B cell (primary cell): ENCODE measurements around the gene SDHAF4. TPM values are rescaled to one million over a fixed set of nuclear protein-coding genes. Genes with fewer than 3 reads are reported as not detected.

Experiments
- ATAC-seq: fragments of 200-7000 bp; cut with Tn5 transposase; one replicate; pipeline ENCODE4 v1.10.0; 2021; ENCODE audit warnings: low read depth, mild to moderate bottlenecking, moderate number of reproducible peaks, moderate library complexity
- CTCF ChIA-PET: fragments of 350-600 bp; sonication (Branson Sonifier 250); formaldehyde crosslinking; loops from one replicate; lab custom pipeline; 2021; ENCODE audit warnings: antibody characterized with exemption, inconsistent platforms; lab: Charles Lee
- POLR2A ChIA-PET: fragments of 350-600 bp; sonication (Branson Sonifier 250); formaldehyde crosslinking; loops from one replicate; lab custom pipeline; 2021; ENCODE audit warnings: antibody characterized with exemption; lab: Charles Lee
- DNase-seq: peaks from one replicate; pipeline ENCODE4 v3.0.0; 2013
- H2AFZ ChIP-seq: 2 replicates; pipeline ENCODE4 v1.6.1; 2012; ENCODE audit warnings: mild to moderate bottlenecking, low read depth, low read length; ENCODE audit not compliant: insufficient read depth, poor library complexity, severe bottlenecking
- H3K27ac ChIP-seq, 2 donors: 1 replicate in 1 of 2; 2 replicates in 1 of 2; pipeline ENCODE4 v1.5.1; 2012 to 2013; ENCODE audit warnings: low read length in 2 of 2, mild to moderate bottlenecking in 2 of 2, moderate library complexity in 1 of 2
- H3K27me3 ChIP-seq, 4 experiments: fragments of 200-600 bp in 1 of 4; sonication (generic) in 1 of 4; replicated peaks in 1 of 4; 1 replicate in 2 of 4; 2 replicates in 2 of 4; pipeline versions ENCODE4 v1.6.1 to v1.7.0; 2013 to 2016; ENCODE audit warnings: low read length in 3 of 4, mild to moderate bottlenecking in 2 of 4, mixed read lengths in 1 of 4, moderate library complexity in 1 of 4; ENCODE audit not compliant: insufficient read depth in 4 of 4, control insufficient read depth in 3 of 4; ENCODE audit errors: control extremely low read depth in 1 of 4
- H3K36me3 ChIP-seq, 2 experiments: replicated peaks in 1 of 2; 1 replicate in 1 of 2; 2 replicates in 1 of 2; pipeline versions ENCODE4 v1.6.1 to v1.7.1; 2013; ENCODE audit warnings: low read length in 1 of 2; ENCODE audit not compliant: insufficient read depth in 2 of 2, control insufficient read depth in 1 of 2; ENCODE audit errors: control extremely low read depth in 1 of 2, extremely low read depth in 1 of 2
- H3K4me1 ChIP-seq, 2 donors: fragments of 200-600 bp in 1 of 2; sonication (generic) in 1 of 2; 1 replicate in 1 of 2; 2 replicates in 1 of 2; pipeline versions ENCODE4 v1.5.1 to v1.6.1; 2013 to 2017; ENCODE audit warnings: low read length in 2 of 2; ENCODE audit not compliant: control insufficient read depth in 2 of 2, insufficient read depth in 2 of 2
- H3K4me2 ChIP-seq: replicated peaks from 2 replicates; pipeline ENCODE3; 2012; ENCODE audit warnings: mild to moderate bottlenecking, low read depth, low read length; ENCODE audit not compliant: poor library complexity, severe bottlenecking
- H3K4me3 ChIP-seq, 5 experiments: fragments of 200-600 bp in 1 of 5; sonication (generic) in 1 of 5; 1 replicate in 3 of 5; 2 replicates in 2 of 5; pipeline versions ENCODE4 v1.5.1 to v1.7.0; 2011 to 2016; ENCODE audit warnings: low read length in 4 of 5, mild to moderate bottlenecking in 4 of 5, low read depth in 2 of 5, control low read depth in 1 of 5, moderate library complexity in 1 of 5; ENCODE audit not compliant: insufficient read depth in 1 of 5; ENCODE audit errors: control extremely low read depth in 1 of 5, extremely low read depth in 1 of 5
- H3K79me2 ChIP-seq: fragments of 200-600 bp; sonication (generic); one replicate; pipeline ENCODE4 v1.6.0; 2016; ENCODE audit warnings: low read length; ENCODE audit not compliant: control insufficient read depth, insufficient read depth
- H3K9ac ChIP-seq: fragments of 200-600 bp; sonication (generic); 2 replicates; pipeline ENCODE4 v1.6.1; 2017; ENCODE audit warnings: mild to moderate bottlenecking, low read length, moderate library complexity
- H3K9me3 ChIP-seq, 3 donors: one replicate each; pipeline versions ENCODE4 v1.6.1 to v1.7.1; 2013; ENCODE audit warnings: low read length in 2 of 3; ENCODE audit not compliant: control insufficient read depth in 2 of 3, insufficient read depth in 1 of 3; ENCODE audit errors: control extremely low read depth in 1 of 3
- H4K20me1 ChIP-seq: 2 replicates; pipeline ENCODE4 v1.6.0; 2012; ENCODE audit warnings: mild to moderate bottlenecking, low read length; ENCODE audit not compliant: insufficient read depth, control insufficient read depth, poor library complexity, severe bottlenecking
- H3K27ac Mint-ChIP-seq: one replicate; pipeline ENCODE4 v1.8.0; 2021; ENCODE audit warnings: mixed read lengths
- H3K27me3 Mint-ChIP-seq: one replicate; pipeline ENCODE4 v1.8.0; 2021; ENCODE audit warnings: mixed read lengths
- H3K4me1 Mint-ChIP-seq: one replicate; pipeline ENCODE4 v1.8.0; 2021; ENCODE audit warnings: mixed read lengths
- H3K4me3 Mint-ChIP-seq: one replicate; pipeline ENCODE4 v1.8.0; 2021; ENCODE audit warnings: mixed read lengths
- H3K9me3 Mint-ChIP-seq: one replicate; pipeline ENCODE4 v1.8.0; 2022; ENCODE audit warnings: mixed read lengths; ENCODE audit not compliant: insufficient read depth
- EZH2 ChIP-seq: IDR thresholded peaks from 2 replicates; pipeline ENCODE4 v1.6.1; 2012; ENCODE audit warnings: borderline replicate concordance, low read depth, mild to moderate bottlenecking, moderate library complexity, low read length; ENCODE audit not compliant: insufficient read depth, poor library complexity, severe bottlenecking
- WGBS: methylation state at CpG from one replicate; pipeline ENCODE4 v1.1.5; 2013; ENCODE audit warnings: missing lambda C conversion rate; ENCODE audit not compliant: insufficient coverage; 5-methylcytosine and 5-hydroxymethylcytosine counted together
- intact Hi-C: fragments of 100-400 bp; cut with micrococcal nuclease; formaldehyde crosslinking; loops from one replicate; pipeline ENCODE4 v1.10.0; 2022
- polyA plus RNA-seq: library from polyadenylated mRNA; depleted of rRNA; stranded (reverse); fragments of >200 nt; gene quantifications from 2 replicates; pipeline ENCODE4 v1.2.3, GENCODE V29; 2012
- total RNA-seq, 2 donors: library from RNA; stranded (reverse); fragments of 120-200 nt in 1 of 2; gene quantifications; 1 replicate in 1 of 2; 2 replicates in 1 of 2; pipeline versions ENCODE4 v1.2.3 to v1.2.4, GENCODE V29; 2013 to 2022
- TF ChIP-seq, protein P1 (sequence below): fragments of 200-600 bp; IDR thresholded peaks from one replicate; pipeline ENCODE4 v1.8.0; 2022; ENCODE audit warnings: antibody characterized with exemption, mild to moderate bottlenecking

SDHAF4 gene
- total and polyA plus RNA-seq, 2 donors (not counting 1 experiment from before 2014, with no cell fraction given) = 3.8 to 15.4 TPM

- intact Hi-C loops = no loop called here
- H3K79me2 ChIP-seq = no peaks in the 10 kb centered on the region
- no peaks in the 10 kb centered on the region for H4K20me1 ChIP-seq
- H3K4me2 ChIP-seq = no peak overlapping the region
- H3K27me3 ChIP-seq = no peaks in the 10 kb centered on the region
- H3K27ac Mint-ChIP-seq = no peak overlapping the region
- no peaks in the 10 kb centered on the region for H3K4me1 Mint-ChIP-seq
- ChIA-PET POLR2A (no interaction called here), CTCF (no interaction called here)
- WGBS = 86% methylated on average over 1 of the region's 1 CpG
- H3K27me3 Mint-ChIP-seq = peaks cover 3% of the 10 kb centered on the region
- no peak overlapping the region for H3K9ac ChIP-seq
- H2AFZ ChIP-seq = no peak overlapping the region
- no peak for DNase-seq
- H3K27ac ChIP-seq = no peak overlapping the region
- no peak for ATAC-seq
- H3K4me3 ChIP-seq = no peak overlapping the region
- no peaks in the 10 kb centered on the region for H3K9me3 Mint-ChIP-seq
- TF ChIP-seq, protein P1, sequence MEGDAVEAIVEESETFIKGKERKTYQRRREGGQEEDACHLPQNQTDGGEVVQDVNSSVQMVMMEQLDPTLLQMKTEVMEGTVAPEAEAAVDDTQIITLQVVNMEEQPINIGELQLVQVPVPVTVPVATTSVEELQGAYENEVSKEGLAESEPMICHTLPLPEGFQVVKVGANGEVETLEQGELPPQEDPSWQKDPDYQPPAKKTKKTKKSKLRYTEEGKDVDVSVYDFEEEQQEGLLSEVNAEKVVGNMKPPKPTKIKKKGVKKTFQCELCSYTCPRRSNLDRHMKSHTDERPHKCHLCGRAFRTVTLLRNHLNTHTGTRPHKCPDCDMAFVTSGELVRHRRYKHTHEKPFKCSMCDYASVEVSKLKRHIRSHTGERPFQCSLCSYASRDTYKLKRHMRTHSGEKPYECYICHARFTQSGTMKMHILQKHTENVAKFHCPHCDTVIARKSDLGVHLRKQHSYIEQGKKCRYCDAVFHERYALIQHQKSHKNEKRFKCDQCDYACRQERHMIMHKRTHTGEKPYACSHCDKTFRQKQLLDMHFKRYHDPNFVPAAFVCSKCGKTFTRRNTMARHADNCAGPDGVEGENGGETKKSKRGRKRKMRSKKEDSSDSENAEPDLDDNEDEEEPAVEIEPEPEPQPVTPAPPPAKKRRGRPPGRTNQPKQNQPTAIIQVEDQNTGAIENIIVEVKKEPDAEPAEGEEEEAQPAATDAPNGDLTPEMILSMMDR = no peak
- no peak for TF ChIP-seq EZH2
- no peaks in the 10 kb centered on the region for H3K4me1 ChIP-seq
- H3K4me3 Mint-ChIP-seq = no peak overlapping the region
- H3K9me3 ChIP-seq = no peaks in the 10 kb centered on the region
- H3K36me3 ChIP-seq = no peaks in the 10 kb centered on the region
These were observed 54.0 kb downstream of the SDHAF4 start for GRCh38 chr6:70620746-70621145.

DNA sequence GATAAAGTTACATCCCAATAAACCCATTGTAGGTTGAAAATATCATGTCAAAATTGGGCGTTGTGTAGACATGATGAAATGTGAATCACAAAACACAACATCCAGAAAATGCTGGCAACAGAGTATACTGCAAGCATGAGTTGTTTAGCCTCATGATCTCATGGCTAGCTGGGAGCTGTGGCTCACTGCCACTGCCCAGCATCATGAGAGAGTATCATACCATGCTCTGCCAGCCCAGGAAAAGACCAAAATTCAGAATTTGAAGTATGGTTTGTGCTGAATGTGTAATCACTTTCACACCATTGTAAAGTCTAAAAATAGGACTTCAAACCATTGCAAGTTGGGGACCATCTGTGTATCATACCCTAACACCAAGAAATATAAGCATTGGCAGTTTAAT lies 55.7 kb downstream of the SDHAF4 start:
- H4K20me1 ChIP-seq = no peaks in the 10 kb centered on the region
- ATAC-seq (no peak), DNase-seq (no peak)
- H3K9me3 ChIP-seq = peaks cover 0 to 4% (median 0%) of the 10 kb centered on the region in 3 donors
- WGBS = no CpG with 5 or more reads among the region's 1 CpG
- H3K9ac ChIP-seq = no peak overlapping the region
- no peak overlapping the region for H3K4me3 ChIP-seq
- Mint-ChIP-seq H3K27me3 (no peaks in the 10 kb centered on the region), H3K9me3 (no peaks in the 10 kb centered on the region), H3K27ac (no peak overlapping the region), H3K4me1 (no peaks in the 10 kb centered on the region), H3K4me3 (no peak overlapping the region)
- no peak overlapping the region for H3K4me2 ChIP-seq
- intact Hi-C loops = no loop called here
- CTCF ChIA-PET = no interaction called here
- H3K4me1 ChIP-seq = no peaks in the 10 kb centered on the region
- H2AFZ ChIP-seq = no peak overlapping the region
- no peak for TF ChIP-seq EZH2
- TF ChIP-seq, protein P1 = no peak
- H3K79me2 ChIP-seq = no peaks in the 10 kb centered on the region
- H3K36me3 ChIP-seq = no peaks in the 10 kb centered on the region
- POLR2A ChIA-PET = no interaction called here
- no peaks in the 10 kb centered on the region for H3K27me3 ChIP-seq
- H3K27ac ChIP-seq = no peak overlapping the region
